HepG2 (cell line): Measurements from ENCODE around the gene PCGF6. TPM values are rescaled to one million over a fixed set of nuclear protein-coding genes. Genes with fewer than 3 reads are reported as not detected.

ENCODE experiments used
- BORCS8-MEF2B ChIP-seq: sonication (generic); formaldehyde crosslinking; IDR thresholded peaks from 2 replicates; pipeline ENCODE4 v1.8.0; 2022; ENCODE audit warnings: mild to moderate bottlenecking, missing genetic modification reagents
- FOXK2 ChIP-seq: fragments of 450-650 bp; IDR thresholded peaks from 2 replicates; pipeline ENCODE4 v1.6.1; 2016
- GABPB1 ChIP-seq: IDR thresholded peaks from 2 replicates; pipeline ENCODE4 v1.6.1; 2016; ENCODE audit warnings: mild to moderate bottlenecking, missing genetic modification reagents, moderate library complexity, missing compliant biosample characterization
- GATAD1 ChIP-seq: IDR thresholded peaks from 2 replicates; pipeline ENCODE4 v1.6.1; 2016; ENCODE audit warnings: missing genetic modification reagents, missing compliant biosample characterization
- HHEX ChIP-seq: IDR thresholded peaks from 2 replicates; pipeline ENCODE4 v1.6.1; 2016; ENCODE audit warnings: control low read depth
- JUNB ChIP-seq: sonication (generic); formaldehyde crosslinking; IDR thresholded peaks from 2 replicates; pipeline ENCODE4 v1.8.0; 2022; ENCODE audit warnings: missing genetic modification reagents, mild to moderate bottlenecking, borderline replicate concordance
- MAFK ChIP-seq, 2 experiments: IDR thresholded peaks in 1 of 2; conservative IDR thresholded peaks in 1 of 2; 2 replicates each; pipeline ENCODE4 v1.6.1; 2011; ENCODE audit warnings: improper control_type of control experiment in 2 of 2, low read length in 2 of 2
- MAZ ChIP-seq, 2 experiments: sonication (generic) in 1 of 2; formaldehyde crosslinking in 1 of 2; IDR thresholded peaks; 2 replicates each; pipeline versions ENCODE4 v1.5.0 to v1.6.1; 2012 to 2020; ENCODE audit warnings: low read depth in 2 of 2, mild to moderate bottlenecking in 2 of 2, borderline replicate concordance in 1 of 2, improper control_type of control experiment in 1 of 2, low read length in 1 of 2, missing genetic modification reagents in 1 of 2, moderate library complexity in 1 of 2
- NCOA2 ChIP-seq: sonication (generic); formaldehyde crosslinking; IDR thresholded peaks from 2 replicates; pipeline ENCODE4 v1.8.0; 2022; ENCODE audit warnings: inconsistent platforms
- PHF21A ChIP-seq: sonication (generic); formaldehyde crosslinking; IDR thresholded peaks from 2 replicates; pipeline ENCODE4 v1.5.0; 2020; ENCODE audit warnings: mild to moderate bottlenecking, missing genetic modification reagents
- RAD21 ChIP-seq: fragments of 450-650 bp; formaldehyde crosslinking; IDR thresholded peaks from 2 replicates; pipeline ENCODE4 v1.5.0; 2020; ENCODE audit warnings: mild to moderate bottlenecking
- RFXANK ChIP-seq: IDR thresholded peaks from 2 replicates; pipeline ENCODE4 v1.6.1; 2016
- SMARCC2 ChIP-seq: fragments of 450-650 bp; IDR thresholded peaks from 2 replicates; pipeline ENCODE4 v1.6.1; 2017; ENCODE audit warnings: antibody characterized with exemption, mild to moderate bottlenecking
- SUZ12 ChIP-seq: fragments of 150-350 bp; IDR thresholded peaks from 2 replicates; pipeline ENCODE4 v1.6.1; 2014; ENCODE audit warnings: low read depth, low read length
- ZMYM3 ChIP-seq: sonication (generic); formaldehyde crosslinking; IDR thresholded peaks from 2 replicates; pipeline ENCODE4 v1.5.1; 2020; ENCODE audit warnings: mild to moderate bottlenecking, missing genetic modification reagents
- ZNF337 ChIP-seq: sonication (generic); formaldehyde crosslinking; IDR thresholded peaks from 2 replicates; pipeline ENCODE4 v1.5.1; 2020; ENCODE audit warnings: missing genetic modification reagents, low read depth, mild to moderate bottlenecking, borderline replicate concordance
- ZNF33A ChIP-seq: sonication (generic); formaldehyde crosslinking; IDR thresholded peaks from 2 replicates; pipeline ENCODE4 v1.5.1; 2020; ENCODE audit warnings: missing genetic modification reagents, mild to moderate bottlenecking, moderate library complexity, borderline replicate concordance
- ZNF34 ChIP-seq: sonication (generic); formaldehyde crosslinking; IDR thresholded peaks from 2 replicates; pipeline ENCODE4 v1.4.0; 2020; ENCODE audit warnings: mild to moderate bottlenecking, missing genetic modification reagents, borderline replicate concordance
- ZNF781 ChIP-seq: sonication (generic); formaldehyde crosslinking; IDR thresholded peaks from 2 replicates; pipeline ENCODE4 v1.5.1; 2020; ENCODE audit warnings: borderline replicate concordance, mild to moderate bottlenecking, missing genetic modification reagents; ENCODE audit errors: not compliant biosample characterization
- ZNF83 ChIP-seq: sonication (generic); formaldehyde crosslinking; IDR thresholded peaks from 2 replicates; pipeline ENCODE4 v1.4.0; 2020; ENCODE audit warnings: missing genetic modification reagents, mild to moderate bottlenecking, borderline replicate concordance
- polyA plus RNA-seq, 8 experiments: library from polyadenylated mRNA; depleted of rRNA in 3 of 8; stranded (reverse) in 7 of 8; unstranded in 1 of 8; fragments of >200 nt; fragmentation: Illumina TruSeq in 4 of 8; extraction: Trizol in 4 of 8; gene quantifications; 2 replicates each; pipeline versions ENCODE4 v1.2.1 to v1.2.3, GENCODE V29; 2011 to 2016; ENCODE audit warnings: low read depth in 4 of 8, missing spikeins in 1 of 8, mixed read lengths in 1 of 8; ENCODE audit not compliant: insufficient read depth in 1 of 8
- total RNA-seq, 5 experiments: library from RNA; depleted of rRNA; stranded (reverse); fragments of >200 nt; fragmentation: Illumina TruSeq; extraction: Trizol; gene quantifications; 2 replicates each; pipeline ENCODE4 v1.2.3, GENCODE V29; 2016; ENCODE audit warnings: low read depth in 1 of 5
- TF ChIP-seq, protein P1 (sequence below): sonication (generic); formaldehyde crosslinking; IDR thresholded peaks from 2 replicates; pipeline ENCODE4 v1.8.0; 2022; ENCODE audit warnings: mild to moderate bottlenecking, missing genetic modification reagents; ENCODE audit not compliant: insufficient replicate concordance
- TF ChIP-seq, protein P2 (sequence below): sonication (generic); formaldehyde crosslinking; IDR thresholded peaks from 2 replicates; pipeline ENCODE4 v1.4.0; 2020; ENCODE audit warnings: missing genetic modification reagents
- TF ChIP-seq, protein P3 (sequence below): sonication (generic); formaldehyde crosslinking; IDR thresholded peaks from 2 replicates; pipeline ENCODE4 v1.8.1; 2023; ENCODE audit warnings: missing genetic modification reagents, mild to moderate bottlenecking, borderline replicate concordance
- TF ChIP-seq, protein P4 (sequence below): sonication (generic); formaldehyde crosslinking; IDR thresholded peaks from 2 replicates; pipeline ENCODE4 v1.4.0; 2020; ENCODE audit warnings: mild to moderate bottlenecking, missing genetic modification reagents

PCGF6 gene
- total and polyA plus RNA-seq, 2 of the 13 experiments (the other 11 are each of a cell fraction or from before 2014, with no cell fraction given): 5.2 to 19.4 TPM

DNA sequence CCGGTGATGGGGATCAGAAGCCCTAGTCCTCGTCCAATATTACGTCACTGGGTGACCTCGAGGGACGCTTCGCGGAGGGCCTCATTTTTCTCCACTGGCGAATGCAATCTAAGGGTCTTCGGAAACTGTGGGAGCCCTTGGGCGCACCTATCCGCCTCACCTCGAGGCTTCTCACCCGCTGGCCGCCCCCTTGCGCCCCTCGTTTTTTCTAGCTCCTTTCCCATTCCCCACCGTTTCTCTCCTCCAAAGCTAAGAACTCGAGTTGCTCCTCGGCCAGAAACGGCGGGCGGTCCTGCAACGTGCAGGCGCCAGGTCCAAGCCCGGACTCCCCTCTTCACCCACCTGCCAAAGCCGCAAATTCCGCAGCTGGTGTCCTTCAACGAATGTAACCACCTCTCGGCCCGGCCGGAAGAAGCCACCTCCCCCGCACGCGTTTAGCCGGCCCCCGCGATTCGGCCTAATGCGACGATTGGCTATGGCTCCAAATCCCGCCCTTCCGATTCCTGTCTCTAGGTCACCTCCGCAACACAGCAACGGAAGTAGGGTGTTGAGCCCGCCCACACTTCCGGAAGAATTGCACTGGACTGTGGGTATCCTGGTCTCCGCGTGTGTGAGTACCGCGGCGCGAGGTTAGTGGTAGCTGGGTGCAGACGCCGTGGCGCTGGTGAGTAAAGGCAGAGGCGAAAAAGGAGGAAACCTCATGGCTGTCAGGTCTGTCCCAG lies 45.3 kb upstream of the PCGF6 start, which contains the start of the genes ATP5MK and PDCD11 (continued):
- TF ChIP-seq, protein P1, sequence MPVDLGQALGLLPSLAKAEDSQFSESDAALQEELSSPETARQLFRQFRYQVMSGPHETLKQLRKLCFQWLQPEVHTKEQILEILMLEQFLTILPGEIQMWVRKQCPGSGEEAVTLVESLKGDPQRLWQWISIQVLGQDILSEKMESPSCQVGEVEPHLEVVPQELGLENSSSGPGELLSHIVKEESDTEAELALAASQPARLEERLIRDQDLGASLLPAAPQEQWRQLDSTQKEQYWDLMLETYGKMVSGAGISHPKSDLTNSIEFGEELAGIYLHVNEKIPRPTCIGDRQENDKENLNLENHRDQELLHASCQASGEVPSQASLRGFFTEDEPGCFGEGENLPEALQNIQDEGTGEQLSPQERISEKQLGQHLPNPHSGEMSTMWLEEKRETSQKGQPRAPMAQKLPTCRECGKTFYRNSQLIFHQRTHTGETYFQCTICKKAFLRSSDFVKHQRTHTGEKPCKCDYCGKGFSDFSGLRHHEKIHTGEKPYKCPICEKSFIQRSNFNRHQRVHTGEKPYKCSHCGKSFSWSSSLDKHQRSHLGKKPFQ: peak; percentile 89
- TF ChIP-seq ZNF34 (CRISPR knock-in tag) (no peak), ZNF781 (CRISPR knock-in tag) (no peak), SUZ12 (no peak), NCOA2 (CRISPR knock-in tag) (0 out of 2 replicates have a peak, but pooled peaks have one; percentile 31), MAZ (IDR thresholded peaks at IDR 0.05; ENCODE audit: borderline replicate concordance, low read depth, low read length) (peak; percentile 56; the same call in 1 of the 2 replicates), MAZ (CRISPR knock-in tag; IDR thresholded peaks at IDR 0.05; ENCODE audit: low read depth) (peak; percentile 77), PHF21A (peak; percentile 59; the same call in 1 of the 2 replicates), ZMYM3 (CRISPR knock-in tag) (no peak), HHEX (CRISPR knock-in tag) (no peak), JUNB (CRISPR knock-in tag) (peak; percentile 14; the same call in 1 of the 2 replicates), FOXK2 (peak; percentile 73), MAFK (conservative IDR thresholded peaks at IDR 0.05 in 1 of 2, IDR thresholded peaks at IDR 0.05 in 1 of 2; ENCODE audit: low read length in 2 of 2) (no peak), BORCS8-MEF2B (CRISPR knock-in tag) (peak; percentile 90; the same call in 1 of the 2 replicates), RFXANK (CRISPR knock-in tag) (no peak), GABPB1 (peak; percentile 99), ZNF33A (CRISPR knock-in tag) (no peak), ZNF83 (CRISPR knock-in tag) (no peak), RAD21 (peak; percentile 11; the same call in 1 of the 2 replicates), SMARCC2 (no peak), GATAD1 (CRISPR knock-in tag) (peak; percentile 95), ZNF337 (CRISPR knock-in tag) (no peak; the same call in 1 of the 2 replicates)
- TF ChIP-seq, protein P2, sequence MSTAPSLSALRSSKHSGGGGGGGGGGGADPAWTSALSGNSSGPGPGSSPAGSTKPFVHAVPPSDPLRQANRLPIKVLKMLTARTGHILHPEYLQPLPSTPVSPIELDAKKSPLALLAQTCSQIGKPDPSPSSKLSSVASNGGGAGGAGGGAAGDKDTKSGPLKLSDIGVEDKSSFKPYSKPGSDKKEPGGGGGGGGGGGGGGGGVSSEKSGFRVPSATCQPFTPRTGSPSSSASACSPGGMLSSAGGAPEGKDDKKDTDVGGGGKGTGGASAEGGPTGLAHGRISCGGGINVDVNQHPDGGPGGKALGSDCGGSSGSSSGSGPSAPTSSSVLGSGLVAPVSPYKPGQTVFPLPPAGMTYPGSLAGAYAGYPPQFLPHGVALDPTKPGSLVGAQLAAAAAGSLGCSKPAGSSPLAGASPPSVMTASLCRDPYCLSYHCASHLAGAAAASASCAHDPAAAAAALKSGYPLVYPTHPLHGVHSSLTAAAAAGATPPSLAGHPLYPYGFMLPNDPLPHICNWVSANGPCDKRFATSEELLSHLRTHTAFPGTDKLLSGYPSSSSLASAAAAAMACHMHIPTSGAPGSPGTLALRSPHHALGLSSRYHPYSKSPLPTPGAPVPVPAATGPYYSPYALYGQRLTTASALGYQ (CRISPR knock-in tag): 0 out of 2 replicates have a peak, but pooled peaks have one; percentile 66
- TF ChIP-seq, protein P3, sequence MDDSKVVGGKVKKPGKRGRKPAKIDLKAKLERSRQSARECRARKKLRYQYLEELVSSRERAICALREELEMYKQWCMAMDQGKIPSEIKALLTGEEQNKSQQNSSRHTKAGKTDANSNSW: no peak
- TF ChIP-seq, protein P4, sequence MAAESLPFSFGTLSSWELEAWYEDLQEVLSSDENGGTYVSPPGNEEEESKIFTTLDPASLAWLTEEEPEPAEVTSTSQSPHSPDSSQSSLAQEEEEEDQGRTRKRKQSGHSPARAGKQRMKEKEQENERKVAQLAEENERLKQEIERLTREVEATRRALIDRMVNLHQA: no peak
